Coronary artery (tissue), 2 donors: ENCODE results near the gene FBXO42.

Experiments
- DNase-seq: peaks from one replicate; pipeline ENCODE4 v3.0.0-alpha.2; 2017; ENCODE audit warnings: low spot score
- H3K27ac ChIP-seq, 2 donors: fragments of 200-600 bp; sonication (generic); one replicate each; pipeline ENCODE4 v1.5.1; 2016 to 2019
- H3K4me3 ChIP-seq: fragments of 200-600 bp; sonication (generic); 2 replicates; pipeline ENCODE4 v1.5.1; 2016; ENCODE audit warnings: mild to moderate bottlenecking, moderate library complexity
- CTCF ChIP-seq: fragments of 200-600 bp; sonication (generic); IDR thresholded peaks from one replicate; pipeline ENCODE4 v1.5.1; 2019; ENCODE audit warnings: antibody characterized with exemption

FBXO42 gene

GRCh38 chr1:16351994-16352841, at the start of gene FBXO42:
FBXO42 (minus strand) TSS chr1:16352480; CDS start chr1:16315418, 37,062 bp downstream.
- Histone ChIP-seq H3K4me3 (peak within 1 kb of the TSS; percentile 99), H3K27ac (peak within 1 kb of the TSS; percentile 96 to 99)
- peak; percentile 95 for DNase-seq
- peak; percentile 20 for TF ChIP-seq CTCF

- TF ChIP-seq CTCF: no peak
- no peak for DNase-seq
- Histone ChIP-seq H3K27ac (no peak overlapping the region), H3K4me3 (no peak overlapping the region)
These were observed 46.2 kb upstream of the FBXO42 start for GRCh38 chr1:16398371-16398953.

DNA sequence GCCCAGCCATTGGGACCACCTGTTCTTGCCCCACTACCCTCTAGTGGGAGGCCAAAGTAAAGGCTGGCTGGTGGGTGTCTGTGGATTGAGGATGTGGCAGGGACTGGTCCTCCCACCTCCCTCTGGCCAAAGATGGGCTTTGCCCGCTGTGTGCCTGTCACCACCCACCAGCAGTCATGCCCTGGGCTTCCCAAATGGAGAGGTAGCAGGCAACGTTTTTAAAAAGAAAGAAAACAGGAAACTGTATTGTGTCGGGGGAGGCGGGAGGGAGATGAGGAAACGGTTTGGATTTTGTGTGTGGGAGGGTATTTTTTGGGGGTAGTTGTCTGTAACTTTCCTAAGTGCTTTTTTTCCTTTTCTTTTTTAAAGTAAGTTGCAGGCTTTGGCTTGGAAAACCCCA, 44.8 kb upstream of the FBXO42 start:
- no peak overlapping the region for H3K27ac ChIP-seq
- TF ChIP-seq CTCF: no peak
- no peak overlapping the region for H3K4me3 ChIP-seq
- no peak for DNase-seq

DNA sequence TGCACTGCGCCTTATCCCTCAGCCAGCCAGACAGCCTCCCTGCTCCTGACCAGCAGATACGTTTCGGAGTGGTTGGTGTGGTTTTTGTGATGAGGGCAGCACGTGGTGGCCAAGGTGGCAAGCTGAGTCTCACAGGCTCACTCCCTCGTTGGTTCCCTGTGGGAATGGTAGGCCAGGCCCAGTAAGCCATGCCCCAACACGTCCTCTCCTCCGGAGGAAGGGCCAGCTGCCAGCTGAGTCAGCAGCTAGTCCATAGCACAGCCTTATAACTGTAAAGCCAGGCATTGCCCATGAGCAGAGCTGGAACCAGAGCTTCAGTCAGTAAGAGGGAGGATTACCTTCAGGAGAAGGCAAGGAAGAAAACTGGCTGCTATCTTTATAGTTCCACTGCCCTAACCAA, 44.3 kb upstream of the FBXO42 start:
- H3K4me3 ChIP-seq: no peak overlapping the region
- no peak for TF ChIP-seq CTCF
- H3K27ac ChIP-seq: peak overlapping the region in 1 of 2 donors; percentile 1
- DNase-seq: no peak

- TF ChIP-seq CTCF: no peak
- H3K4me3 ChIP-seq: no peak overlapping the region
- no peak for DNase-seq
- H3K27ac ChIP-seq: no peak overlapping the region
These were observed 42.7 kb upstream of the FBXO42 start for GRCh38 chr1:16394977-16395376.

DNA sequence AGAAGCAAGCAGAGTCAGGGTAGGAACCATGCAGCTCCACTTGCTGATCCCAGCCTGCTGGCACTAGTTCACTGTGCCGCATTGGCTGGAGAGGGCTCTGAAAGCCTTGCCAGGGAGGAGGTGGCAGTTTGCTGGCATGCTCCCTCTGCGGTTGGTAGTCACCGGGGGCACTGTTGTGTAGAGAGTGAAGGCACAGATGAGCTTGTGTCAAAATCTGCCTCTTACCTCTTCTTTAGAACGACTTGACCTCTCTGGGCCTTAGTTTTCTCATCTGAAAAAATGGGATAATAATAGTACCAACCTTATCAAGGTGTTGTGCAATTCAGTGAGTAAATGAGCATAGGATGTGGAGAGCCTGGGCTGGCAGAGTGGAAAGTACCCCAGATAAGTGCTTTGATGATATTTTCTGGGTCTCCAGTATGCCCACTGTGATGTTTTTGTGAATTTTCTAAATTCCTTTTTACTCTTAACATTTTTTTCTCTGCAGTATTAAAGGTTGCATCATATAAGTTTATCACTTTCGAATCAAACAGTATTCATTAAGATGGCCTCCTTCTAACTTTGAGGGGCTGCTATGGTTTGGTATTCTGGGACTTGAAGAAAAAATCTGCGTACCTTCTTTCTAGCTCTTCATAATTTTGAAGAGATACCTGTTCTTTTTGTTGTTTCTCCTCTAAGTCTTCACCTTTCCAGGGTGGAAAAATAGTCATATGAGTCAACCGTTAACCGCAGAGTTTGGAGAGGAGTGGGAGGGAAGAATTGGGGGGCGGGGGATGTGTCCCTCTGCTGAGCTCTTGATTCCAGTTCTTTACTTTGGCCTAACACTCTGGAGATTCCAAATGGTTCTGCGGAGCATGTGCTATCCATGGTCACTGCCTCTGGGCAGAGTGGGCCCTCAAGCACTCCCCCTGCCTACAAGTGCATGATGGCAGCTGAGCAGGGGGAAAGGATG, 41.6 kb upstream of the FBXO42 start:
- no peak for DNase-seq
- peak overlapping the region; percentile 24 for H3K4me3 ChIP-seq
- TF ChIP-seq CTCF: no peak
- peak overlapping the region in 1 of 2 donors; percentile 60 for H3K27ac ChIP-seq
